OCI-LY1 (cell line): ENCODE results near the gene ANKRD11.

Source experiments
- EZH2 ChIP-seq: fragments of 200-600 bp; sonication (generic), shearing (Covaris generic); IDR thresholded peaks from 2 replicates; pipeline ENCODE4 v1.8.0; 2017; ENCODE audit warnings: borderline replicate concordance, mixed run types, mild to moderate bottlenecking, antibody characterized with exemption, low read length, moderate library complexity, mixed read lengths
- TF ChIP-seq, protein P1 (sequence below): fragments of 200-600 bp; sonication (generic), shearing (Covaris generic); IDR thresholded peaks from 2 replicates; pipeline ENCODE4 v1.5.1; 2017; ENCODE audit warnings: mild to moderate bottlenecking, antibody characterized with exemption, low read length, moderate library complexity, mixed read lengths

DNA sequence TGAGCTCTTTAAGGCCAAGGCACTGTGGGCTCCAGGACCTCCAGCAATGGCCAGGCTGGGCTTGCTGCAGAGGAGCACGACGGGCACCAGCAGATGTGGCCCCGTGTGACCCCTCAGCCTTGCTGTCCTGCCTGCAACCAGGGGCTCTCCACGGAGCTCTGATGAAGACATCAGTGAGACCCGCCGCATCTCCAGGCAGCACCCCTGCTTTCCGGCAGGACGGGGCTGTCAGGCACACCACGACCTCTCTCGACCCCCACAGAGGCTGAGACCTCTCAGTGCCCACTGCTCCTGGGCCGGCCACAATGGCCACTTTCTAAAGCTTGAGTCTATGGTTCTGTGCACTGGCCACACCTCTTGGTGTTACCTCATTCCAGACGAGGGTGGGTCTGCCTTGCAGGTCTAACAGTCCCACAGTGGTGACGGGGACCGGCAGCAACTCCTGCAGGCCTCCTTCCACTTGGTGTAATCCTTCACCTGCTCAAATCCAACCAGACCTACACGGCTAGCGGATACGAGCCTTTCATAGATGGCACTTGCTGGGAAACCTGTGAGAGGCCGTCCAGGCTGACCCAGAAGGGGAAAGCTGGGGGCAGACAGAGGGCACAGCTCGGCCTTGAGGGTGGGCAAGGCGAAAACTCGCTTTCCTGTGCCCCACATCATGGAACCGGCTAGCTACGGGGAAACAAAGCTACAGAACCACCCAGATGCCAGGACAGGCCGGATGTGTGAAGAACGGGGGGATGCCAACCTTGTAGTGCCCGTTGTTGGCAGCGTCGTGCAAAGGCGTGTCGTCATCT is 202.4 kb downstream of the ANKRD11 start:
- no peak for TF ChIP-seq EZH2
- TF ChIP-seq, protein P1, sequence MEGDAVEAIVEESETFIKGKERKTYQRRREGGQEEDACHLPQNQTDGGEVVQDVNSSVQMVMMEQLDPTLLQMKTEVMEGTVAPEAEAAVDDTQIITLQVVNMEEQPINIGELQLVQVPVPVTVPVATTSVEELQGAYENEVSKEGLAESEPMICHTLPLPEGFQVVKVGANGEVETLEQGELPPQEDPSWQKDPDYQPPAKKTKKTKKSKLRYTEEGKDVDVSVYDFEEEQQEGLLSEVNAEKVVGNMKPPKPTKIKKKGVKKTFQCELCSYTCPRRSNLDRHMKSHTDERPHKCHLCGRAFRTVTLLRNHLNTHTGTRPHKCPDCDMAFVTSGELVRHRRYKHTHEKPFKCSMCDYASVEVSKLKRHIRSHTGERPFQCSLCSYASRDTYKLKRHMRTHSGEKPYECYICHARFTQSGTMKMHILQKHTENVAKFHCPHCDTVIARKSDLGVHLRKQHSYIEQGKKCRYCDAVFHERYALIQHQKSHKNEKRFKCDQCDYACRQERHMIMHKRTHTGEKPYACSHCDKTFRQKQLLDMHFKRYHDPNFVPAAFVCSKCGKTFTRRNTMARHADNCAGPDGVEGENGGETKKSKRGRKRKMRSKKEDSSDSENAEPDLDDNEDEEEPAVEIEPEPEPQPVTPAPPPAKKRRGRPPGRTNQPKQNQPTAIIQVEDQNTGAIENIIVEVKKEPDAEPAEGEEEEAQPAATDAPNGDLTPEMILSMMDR = no peak
